ENCODE data around the gene DIAPH2. TPM values are rescaled to one million over a fixed set of nuclear protein-coding genes. Genes with fewer than 3 reads are reported as not detected.

Gene DIAPH2
- total RNA-seq, 1 experiment from 2014 or later: 15.9 TPM

DNA sequence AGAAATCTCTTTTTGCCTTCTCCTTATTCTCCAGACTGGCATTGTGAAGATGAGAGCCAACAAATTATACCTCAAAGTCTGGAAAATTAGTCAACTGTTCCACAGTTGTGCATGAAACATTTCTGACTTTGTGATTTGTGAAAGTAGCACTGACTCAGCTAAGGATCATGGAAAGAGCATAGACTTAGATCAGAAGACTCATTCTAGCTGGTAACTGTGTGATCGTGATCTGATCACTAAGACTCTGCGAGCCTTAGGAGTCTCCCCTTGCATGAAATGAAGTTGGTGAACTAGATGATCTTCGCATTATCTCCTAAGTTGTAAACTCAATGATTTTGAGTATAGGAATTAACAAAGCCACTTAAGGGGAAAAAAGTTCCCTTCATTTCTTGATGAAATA is 867.2 kb downstream of the DIAPH2 start:
- H3K27ac Mint-ChIP-seq: no peak overlapping the region
- no peak overlapping the region for H3K4me3 Mint-ChIP-seq
- DNase-seq (ENCODE audit: low spot score) (no peak), ATAC-seq (no peak)
- no peaks in the 10 kb centered on the region for H3K27me3 Mint-ChIP-seq (ENCODE audit: low read depth)
- no peak for TF ChIP-seq TP53 (CRISPR knock-in tag; IDR thresholded peaks at IDR 0.05)
- TF ChIP-seq, protein P1, sequence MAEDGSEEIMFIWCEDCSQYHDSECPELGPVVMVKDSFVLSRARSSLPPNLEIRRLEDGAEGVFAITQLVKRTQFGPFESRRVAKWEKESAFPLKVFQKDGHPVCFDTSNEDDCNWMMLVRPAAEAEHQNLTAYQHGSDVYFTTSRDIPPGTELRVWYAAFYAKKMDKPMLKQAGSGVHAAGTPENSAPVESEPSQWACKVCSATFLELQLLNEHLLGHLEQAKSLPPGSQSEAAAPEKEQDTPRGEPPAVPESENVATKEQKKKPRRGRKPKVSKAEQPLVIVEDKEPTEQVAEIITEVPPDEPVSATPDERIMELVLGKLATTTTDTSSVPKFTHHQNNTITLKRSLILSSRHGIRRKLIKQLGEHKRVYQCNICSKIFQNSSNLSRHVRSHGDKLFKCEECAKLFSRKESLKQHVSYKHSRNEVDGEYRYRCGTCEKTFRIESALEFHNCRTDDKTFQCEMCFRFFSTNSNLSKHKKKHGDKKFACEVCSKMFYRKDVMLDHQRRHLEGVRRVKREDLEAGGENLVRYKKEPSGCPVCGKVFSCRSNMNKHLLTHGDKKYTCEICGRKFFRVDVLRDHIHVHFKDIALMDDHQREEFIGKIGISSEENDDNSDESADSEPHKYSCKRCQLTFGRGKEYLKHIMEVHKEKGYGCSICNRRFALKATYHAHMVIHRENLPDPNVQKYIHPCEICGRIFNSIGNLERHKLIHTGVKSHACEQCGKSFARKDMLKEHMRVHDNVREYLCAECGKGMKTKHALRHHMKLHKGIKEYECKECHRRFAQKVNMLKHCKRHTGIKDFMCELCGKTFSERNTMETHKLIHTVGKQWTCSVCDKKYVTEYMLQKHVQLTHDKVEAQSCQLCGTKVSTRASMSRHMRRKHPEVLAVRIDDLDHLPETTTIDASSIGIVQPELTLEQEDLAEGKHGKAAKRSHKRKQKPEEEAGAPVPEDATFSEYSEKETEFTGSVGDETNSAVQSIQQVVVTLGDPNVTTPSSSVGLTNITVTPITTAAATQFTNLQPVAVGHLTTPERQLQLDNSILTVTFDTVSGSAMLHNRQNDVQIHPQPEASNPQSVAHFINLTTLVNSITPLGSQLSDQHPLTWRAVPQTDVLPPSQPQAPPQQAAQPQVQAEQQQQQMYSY (CRISPR knock-in tag; IDR thresholded peaks at IDR 0.05): no peak
- TF ChIP-seq MYBL2 (CRISPR knock-in tag; IDR thresholded peaks at IDR 0.05): no peak
- no peak for TF ChIP-seq ZNF219 (CRISPR knock-in tag; IDR thresholded peaks at IDR 0.05; ENCODE audit: borderline replicate concordance)
- no peak for TF ChIP-seq TEAD1 (CRISPR knock-in tag; IDR thresholded peaks at IDR 0.05)
- TF ChIP-seq, protein P2, sequence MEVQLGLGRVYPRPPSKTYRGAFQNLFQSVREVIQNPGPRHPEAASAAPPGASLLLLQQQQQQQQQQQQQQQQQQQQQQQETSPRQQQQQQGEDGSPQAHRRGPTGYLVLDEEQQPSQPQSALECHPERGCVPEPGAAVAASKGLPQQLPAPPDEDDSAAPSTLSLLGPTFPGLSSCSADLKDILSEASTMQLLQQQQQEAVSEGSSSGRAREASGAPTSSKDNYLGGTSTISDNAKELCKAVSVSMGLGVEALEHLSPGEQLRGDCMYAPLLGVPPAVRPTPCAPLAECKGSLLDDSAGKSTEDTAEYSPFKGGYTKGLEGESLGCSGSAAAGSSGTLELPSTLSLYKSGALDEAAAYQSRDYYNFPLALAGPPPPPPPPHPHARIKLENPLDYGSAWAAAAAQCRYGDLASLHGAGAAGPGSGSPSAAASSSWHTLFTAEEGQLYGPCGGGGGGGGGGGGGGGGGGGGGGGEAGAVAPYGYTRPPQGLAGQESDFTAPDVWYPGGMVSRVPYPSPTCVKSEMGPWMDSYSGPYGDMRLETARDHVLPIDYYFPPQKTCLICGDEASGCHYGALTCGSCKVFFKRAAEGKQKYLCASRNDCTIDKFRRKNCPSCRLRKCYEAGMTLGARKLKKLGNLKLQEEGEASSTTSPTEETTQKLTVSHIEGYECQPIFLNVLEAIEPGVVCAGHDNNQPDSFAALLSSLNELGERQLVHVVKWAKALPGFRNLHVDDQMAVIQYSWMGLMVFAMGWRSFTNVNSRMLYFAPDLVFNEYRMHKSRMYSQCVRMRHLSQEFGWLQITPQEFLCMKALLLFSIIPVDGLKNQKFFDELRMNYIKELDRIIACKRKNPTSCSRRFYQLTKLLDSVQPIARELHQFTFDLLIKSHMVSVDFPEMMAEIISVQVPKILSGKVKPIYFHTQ (CRISPR knock-in tag; IDR thresholded peaks at IDR 0.05): no peak
- H3K4me1 Mint-ChIP-seq: peaks cover 11% of the 10 kb centered on the region
- H3K36me3 Mint-ChIP-seq: no peaks in the 10 kb centered on the region
- ChIA-PET CTCF (no interaction called here), POLR2A (no interaction called here)
- 0 out of 2 replicates have a peak, but pooled peaks cover 1% of the 10 kb centered on the region for H3K9me3 Mint-ChIP-seq

DNA sequence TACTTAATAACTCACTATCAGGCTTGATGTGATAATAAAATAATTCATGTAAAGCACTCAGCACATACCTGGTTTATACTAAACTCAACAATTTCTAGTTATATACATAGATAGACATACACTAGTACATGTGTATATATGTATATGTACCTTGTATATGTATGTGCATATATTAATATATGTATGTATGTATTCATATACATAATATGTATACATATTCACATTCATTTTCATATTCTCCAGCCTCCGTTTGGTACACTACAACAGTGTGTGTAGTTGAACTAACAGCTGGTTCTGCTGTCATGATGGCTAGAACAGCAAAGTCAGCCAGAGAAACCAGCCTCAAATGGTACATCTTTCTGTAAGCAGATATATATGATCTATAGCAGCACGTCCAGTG is 869.2 kb downstream of the DIAPH2 start:
- no peak overlapping the region for H3K27ac Mint-ChIP-seq
- ChIA-PET POLR2A (no interaction called here), CTCF (no interaction called here)
- peaks cover 7% of the 10 kb centered on the region for H3K9me3 Mint-ChIP-seq
- ATAC-seq (no peak), DNase-seq (ENCODE audit: low spot score) (no peak)
- no peaks in the 10 kb centered on the region for H3K27me3 Mint-ChIP-seq (ENCODE audit: low read depth)
- H3K4me1 Mint-ChIP-seq: peaks cover 11% of the 10 kb centered on the region
- TF ChIP-seq, protein P3, sequence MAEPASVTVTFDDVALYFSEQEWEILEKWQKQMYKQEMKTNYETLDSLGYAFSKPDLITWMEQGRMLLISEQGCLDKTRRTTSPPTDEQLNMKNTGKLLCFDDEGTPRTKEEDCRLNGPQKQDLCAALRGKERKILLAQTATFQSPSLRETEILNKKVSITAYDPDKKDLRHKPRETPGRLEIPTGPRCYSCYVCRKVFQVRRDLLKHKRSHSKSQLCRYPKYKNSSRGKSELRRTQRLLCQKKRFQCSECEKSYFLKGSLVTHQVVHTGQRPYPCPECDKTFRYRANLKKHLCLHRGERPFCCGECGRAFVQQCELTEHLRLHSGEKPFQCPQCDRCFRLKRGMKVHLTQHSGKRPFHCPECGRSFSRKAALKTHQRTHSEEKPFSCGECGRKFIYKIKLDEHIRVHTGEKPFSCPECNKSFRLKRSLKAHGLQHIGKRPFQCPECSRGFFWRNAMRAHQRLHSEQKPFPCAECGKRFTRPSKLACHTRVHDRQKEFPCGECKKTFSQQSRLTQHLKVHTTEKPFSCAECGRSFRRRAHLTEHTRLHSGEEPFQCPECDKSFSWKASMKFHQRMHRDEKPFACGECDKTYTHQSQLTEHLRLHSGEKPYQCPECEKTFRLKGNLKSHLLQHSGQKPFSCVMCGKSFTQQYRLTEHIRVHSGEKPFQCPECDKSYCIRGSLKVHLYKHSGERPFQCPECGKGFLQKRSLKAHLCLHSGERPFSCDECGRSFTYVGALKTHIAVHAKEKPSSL (CRISPR knock-in tag; conservative IDR thresholded peaks at IDR 0.05): no peak
- TF ChIP-seq, protein P4, sequence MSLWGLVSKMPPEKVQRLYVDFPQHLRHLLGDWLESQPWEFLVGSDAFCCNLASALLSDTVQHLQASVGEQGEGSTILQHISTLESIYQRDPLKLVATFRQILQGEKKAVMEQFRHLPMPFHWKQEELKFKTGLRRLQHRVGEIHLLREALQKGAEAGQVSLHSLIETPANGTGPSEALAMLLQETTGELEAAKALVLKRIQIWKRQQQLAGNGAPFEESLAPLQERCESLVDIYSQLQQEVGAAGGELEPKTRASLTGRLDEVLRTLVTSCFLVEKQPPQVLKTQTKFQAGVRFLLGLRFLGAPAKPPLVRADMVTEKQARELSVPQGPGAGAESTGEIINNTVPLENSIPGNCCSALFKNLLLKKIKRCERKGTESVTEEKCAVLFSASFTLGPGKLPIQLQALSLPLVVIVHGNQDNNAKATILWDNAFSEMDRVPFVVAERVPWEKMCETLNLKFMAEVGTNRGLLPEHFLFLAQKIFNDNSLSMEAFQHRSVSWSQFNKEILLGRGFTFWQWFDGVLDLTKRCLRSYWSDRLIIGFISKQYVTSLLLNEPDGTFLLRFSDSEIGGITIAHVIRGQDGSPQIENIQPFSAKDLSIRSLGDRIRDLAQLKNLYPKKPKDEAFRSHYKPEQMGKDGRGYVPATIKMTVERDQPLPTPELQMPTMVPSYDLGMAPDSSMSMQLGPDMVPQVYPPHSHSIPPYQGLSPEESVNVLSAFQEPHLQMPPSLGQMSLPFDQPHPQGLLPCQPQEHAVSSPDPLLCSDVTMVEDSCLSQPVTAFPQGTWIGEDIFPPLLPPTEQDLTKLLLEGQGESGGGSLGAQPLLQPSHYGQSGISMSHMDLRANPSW (CRISPR knock-in tag; conservative IDR thresholded peaks at IDR 0.05; ENCODE audit: low read depth): no peak
- no peak for TF ChIP-seq GRHL2 (CRISPR knock-in tag; IDR thresholded peaks at IDR 0.05; ENCODE audit: insufficient replicate concordance, severe bottlenecking)
- TF ChIP-seq MYBL2 (CRISPR knock-in tag; IDR thresholded peaks at IDR 0.05): no peak
- TF ChIP-seq JUN (CRISPR knock-in tag; IDR thresholded peaks at IDR 0.05): no peak
- TF ChIP-seq NFE2L1 (CRISPR knock-in tag; IDR thresholded peaks at IDR 0.05): no peak
- TF ChIP-seq NR3C1 (CRISPR knock-in tag; conservative IDR thresholded peaks at IDR 0.05; ENCODE audit: low read depth): no peak
- H3K36me3 Mint-ChIP-seq: 0 out of 2 replicates have a peak, but pooled peaks cover 3% of the 10 kb centered on the region
- no peak overlapping the region for H3K4me3 Mint-ChIP-seq
